ENCODE measurements around the gene NGEF. TPM values are rescaled to one million over a fixed set of nuclear protein-coding genes. Genes with fewer than 3 reads are reported as not detected.

NGEF gene
- total RNA-seq, 1 experiment from 2014 or later: 1.9 TPM

- H4K91ac ChIP-seq (ENCODE audit: insufficient read length, low read depth, low read length): no peak overlapping the region
- Mint-ChIP-seq H3K27ac (no peak overlapping the region), H3K4me3 (no peak overlapping the region), H3K36me3 (ENCODE audit: insufficient read depth in 1 of 3, low read depth in 3 of 3) (peaks cover 19 to 41% (median 34%) of the 10 kb centered on the region in 3 experiments), H3K9me3 (no peaks in the 10 kb centered on the region), H3K27me3 (ENCODE audit: low read depth) (no peaks in the 10 kb centered on the region), H3K4me1 (no peaks in the 10 kb centered on the region)
- no peaks in the 10 kb centered on the region for H4K20me1 ChIP-seq (ENCODE audit: control insufficient read depth, insufficient read depth, insufficient read length)
- no peak overlapping the region for H3T11ph ChIP-seq (ENCODE audit: low read length)
- H3K4me2 ChIP-seq (ENCODE audit: insufficient read depth, insufficient read length, low read length): no peak overlapping the region
- H3K9ac ChIP-seq (ENCODE audit: extremely low read depth, insufficient read length, low read length): no peak overlapping the region
- peaks cover 2% of the 10 kb centered on the region for H3K23me2 ChIP-seq (ENCODE audit: insufficient read length, low read depth, low read length, poor library complexity, severe bottlenecking)
- H2BK5ac ChIP-seq (ENCODE audit: insufficient read length, low read length): no peak overlapping the region
- no peak for DNase-seq
- H3K27me3 ChIP-seq (ENCODE audit: insufficient read depth, low read length): no peaks in the 10 kb centered on the region
- no peak overlapping the region for H2AFZ ChIP-seq (ENCODE audit: low read length)
- no peak overlapping the region for H3K18ac ChIP-seq (ENCODE audit: insufficient read length, low read depth, low read length)
- H3K79me1 ChIP-seq (ENCODE audit: insufficient read depth, low read depth, low read length, poor library complexity, severe bottlenecking): no peaks in the 10 kb centered on the region
- no peak overlapping the region for H3K27ac ChIP-seq (ENCODE audit: insufficient read length, low read depth, low read length)
- H3K56ac ChIP-seq (ENCODE audit: insufficient read length, low read depth, low read length): no peak overlapping the region
- no peak overlapping the region for H4K5ac ChIP-seq (ENCODE audit: insufficient read length, low read depth, low read length)
- no peak overlapping the region for H2BK120ac ChIP-seq (ENCODE audit: low read depth, low read length, poor library complexity, severe bottlenecking)
- no peaks in the 10 kb centered on the region for H3K4me1 ChIP-seq (ENCODE audit: insufficient read depth, low read length)
- no peak overlapping the region for H2BK15ac ChIP-seq (ENCODE audit: low read depth, low read length)
- no peak overlapping the region for H2AK5ac ChIP-seq (ENCODE audit: insufficient read length, low read length)
- no CpG with 5 or more reads among the region's 4 CpGs for WGBS (ENCODE audit: extremely low coverage, insufficient read length, low lambda C conversion rate)
- H2BK20ac ChIP-seq (ENCODE audit: low read depth, low read length, poor library complexity, severe bottlenecking): no peak overlapping the region
- H2BK12ac ChIP-seq (ENCODE audit: insufficient read length, low read depth, low read length): no peak overlapping the region
- TF ChIP-seq CTCF (conservative IDR thresholded peaks at IDR 0.05): no peak
- H3K23ac ChIP-seq (ENCODE audit: insufficient read length, low read depth, low read length): no peak overlapping the region
- H3K4ac ChIP-seq (ENCODE audit: low read depth, low read length): no peak overlapping the region
- no peak overlapping the region for H4K8ac ChIP-seq (replicated peaks; ENCODE audit: insufficient read length, low read depth, low read length)
- no peaks in the 10 kb centered on the region for H3K9me3 ChIP-seq (ENCODE audit: control insufficient read depth, low read depth, low read length)
- H3K14ac ChIP-seq (ENCODE audit: insufficient read depth, low read length): no peak overlapping the region
- no peaks in the 10 kb centered on the region for H3K79me2 ChIP-seq (ENCODE audit: insufficient read depth, low read length)
Observed at GRCh38 chr2:232859385-232859916, 153.6 kb downstream of the NGEF start.

All from H9 (cell line).